Uterus (tissue), 2 donors: ENCODE results near the gene LGALS13.

Experiments used
- CTCF ChIP-seq, 4 experiments: fragments of 200-600 bp in 2 of 4; fragments of 450-650 bp in 2 of 4; sonication (generic) in 2 of 4; IDR thresholded peaks; one replicate each; pipeline ENCODE4 v1.5.1; 2016 to 2019; ENCODE audit warnings: antibody characterized with exemption in 4 of 4, mild to moderate bottlenecking in 2 of 4, moderate library complexity in 1 of 4
- POLR2A ChIP-seq, 2 donors: fragments of 450-650 bp; IDR thresholded peaks; one replicate each; pipeline ENCODE4 v1.6.1; 2016; ENCODE audit warnings: antibody characterized with exemption in 2 of 2, mild to moderate bottlenecking in 1 of 2, moderate library complexity in 1 of 2

GRCh38 chr19:39603825-39604224, 1.5 kb downstream of the LGALS13 start:
- TF ChIP-seq CTCF (IDR thresholded peaks at IDR 0.05) (no peak), POLR2A (IDR thresholded peaks at IDR 0.05) (no peak)
